Kidney (tissue), 14 donors: ENCODE data around the gene PGP. TPM values are rescaled to one million over a fixed set of nuclear protein-coding genes. Genes with fewer than 3 reads are reported as not detected.
A peak's percentile ranks its signal among the peaks of the same experiment; 100 is the strongest.

Source experiments
- DNase-seq, 5 donors: peaks; one replicate each; pipeline ENCODE4 v3.0.0-alpha.2; 2013 to 2020
- FAIRE-seq: peaks from 2 replicates; lab custom pipeline; 2012; peaks lifted over from hg19 to GRCh38; lab: Jason Lieb, UNC
- H3K27ac ChIP-seq, 2 donors: one replicate each; pipeline ENCODE4 v1.7.0; 2013; ENCODE audit warnings: low read depth in 2 of 2, low read length in 2 of 2, inconsistent platforms in 1 of 2
- H3K27me3 ChIP-seq: one replicate; pipeline ENCODE4 v1.7.1; 2013; ENCODE audit warnings: low read length, inconsistent platforms; ENCODE audit not compliant: control insufficient read depth, insufficient read depth
- H3K36me3 ChIP-seq, 3 donors: one replicate each; pipeline versions ENCODE4 v1.7.0 to v1.7.1; 2013; ENCODE audit warnings: low read length in 3 of 3, control low read depth in 1 of 3, inconsistent platforms in 1 of 3; ENCODE audit not compliant: insufficient read depth in 3 of 3, control insufficient read depth in 2 of 3
- H3K4me1 ChIP-seq, 3 donors: one replicate each; pipeline versions ENCODE4 v1.7.0 to v1.7.1; 2013; ENCODE audit warnings: low read length in 3 of 3, inconsistent platforms in 1 of 3, low read depth in 1 of 3; ENCODE audit not compliant: control insufficient read depth in 2 of 3, insufficient read depth in 2 of 3
- H3K4me3 ChIP-seq, 3 donors: one replicate each; pipeline versions ENCODE4 v1.7.0 to v1.8.1; 2013; ENCODE audit warnings: low read length in 3 of 3, control low read depth in 1 of 3, inconsistent platforms in 1 of 3
- H3K9ac ChIP-seq, 3 donors: one replicate each; pipeline versions ENCODE4 v1.7.0 to v1.7.1; 2013; ENCODE audit warnings: low read length in 3 of 3, control low read depth in 1 of 3, inconsistent platforms in 1 of 3
- H3K9me3 ChIP-seq, 3 donors: one replicate each; pipeline versions ENCODE4 v1.7.0 to v1.7.1; 2013; ENCODE audit warnings: low read length in 3 of 3, control low read depth in 1 of 3, inconsistent platforms in 1 of 3; ENCODE audit not compliant: control insufficient read depth in 2 of 3, insufficient read depth in 1 of 3
- CTCF ChIP-seq: IDR thresholded peaks from 3 replicates; pipeline ENCODE4 v1.5.1; 2012; ENCODE audit warnings: mild to moderate bottlenecking, moderate library complexity, borderline replicate concordance; ENCODE audit not compliant: insufficient read depth; ENCODE audit errors: extremely low read depth
- intact Hi-C: fragments of 100-400 bp; cut with DNase I; formaldehyde crosslinking; loops from one replicate; pipeline ENCODE4 v1.11.1; 2022
- polyA plus RNA-seq: library from polyadenylated mRNA; stranded (reverse); fragments of 350-450 nt; fragmentation: Illumina TruSeq; extraction: RNeasy Lipid Tissue Mini Kit (QIAGEN cat#74804); gene quantifications from one replicate; pipeline ENCODE4 v1.2.3, GENCODE V29; 2014; ENCODE audit warnings: low read depth, low replicate concordance; ENCODE audit not compliant: insufficient read depth
- total RNA-seq: library from RNA; stranded (reverse); fragmentation: NEBNext Ultra II Directional; extraction: Animal tissue kit (Norgen Biotek cat#: 25700); gene quantifications from one replicate; pipeline ENCODE4 v1.2.1, GENCODE V29; 2021
- donor health status: control.
- donor health status: control.
- donor health status: control.
- donor health status: control.
- donor health status: control.
- donor health status: DM: yes; HTN: yes; CAD: no.
- donor health status: Normal renal cell carcinoma (clear cell type).

Gene PGP
- total and polyA plus RNA-seq, 2 donors from 2014 or later = 13.5 to 21.2 TPM

- Histone ChIP-seq H3K27me3 (no peaks in the 10 kb centered on the region), H3K4me1 (no peaks in the 10 kb centered on the region), H3K27ac (no peak overlapping the region), H3K4me3 (no peak overlapping the region), H3K36me3 (peaks cover 0 to 40% (median 15%) of the 10 kb centered on the region in 3 donors), H3K9me3 (no peaks in the 10 kb centered on the region), H3K9ac (no peak overlapping the region)
- TF ChIP-seq CTCF = no peak
- intact Hi-C loops = no loop called here
- FAIRE-seq (no peak), DNase-seq (peak in 1 of 5 donors; percentile 49)
Measured at GRCh38 chr16:2244926-2245795, 30.5 kb upstream of the PGP start.

- no peak overlapping the region for H3K27ac ChIP-seq
- no peak overlapping the region for H3K4me3 ChIP-seq
- no peaks in the 10 kb centered on the region for H3K9me3 ChIP-seq
- intact Hi-C loops = no loop called here
- no peak for TF ChIP-seq CTCF
- H3K9ac ChIP-seq = no peak overlapping the region
- H3K36me3 ChIP-seq = peaks cover 0 to 40% (median 15%) of the 10 kb centered on the region in 3 donors
- no peaks in the 10 kb centered on the region for H3K27me3 ChIP-seq
- DNase-seq = peak in 2 of 5 donors; percentile 36 to 70
- no peak for FAIRE-seq
- H3K4me1 ChIP-seq = no peaks in the 10 kb centered on the region
Measured at GRCh38 chr16:2244301-2244700, 29.7 kb upstream of the PGP start.

GRCh38 chr16:2243781-2244180 is 29.1 kb upstream of the PGP start:
- H3K4me1 ChIP-seq = no peaks in the 10 kb centered on the region
- H3K4me3 ChIP-seq = no peak overlapping the region
- intact Hi-C loops = no loop called here
- TF ChIP-seq CTCF = no peak
- peak in 1 of 5 donors; percentile 71 for DNase-seq
- H3K27ac ChIP-seq = no peak overlapping the region
- H3K27me3 ChIP-seq = no peaks in the 10 kb centered on the region
- no peak for FAIRE-seq
- H3K9ac ChIP-seq = no peak overlapping the region
- H3K36me3 ChIP-seq = peaks cover 0 to 40% (median 15%) of the 10 kb centered on the region in 3 donors
- H3K9me3 ChIP-seq = no peaks in the 10 kb centered on the region
